Stimulated activated CD4-positive, alpha-beta T cell treated with anti-CD3 and anti-CD28 coated beads, Interleukin-12 subunit alpha, Interleukin-12 subunit beta, amount 100 ng/mL, for 48 hours (primary cell): ENCODE measurements around the gene GTF2E1.
A peak's percentile ranks its signal among the peaks of the same experiment; 100 is the strongest.
"Not testable (repeated sequence)": the region's sequence is repeated elsewhere in the genome, so short reads cannot be mapped to it uniquely, and the experiment has no call there.

ENCODE experiments used
- DNase-seq, 3 donors: peaks; one replicate each; pipeline ENCODE4 v3.0.0-alpha.2; 2020; ENCODE audit warnings: low read depth in 2 of 3, low spot score in 1 of 3

Gene GTF2E1

GRCh38 chr3:120753810-120754209 is 11.3 kb downstream of the GTF2E1 start:
- DNase-seq, result no peak

DNA sequence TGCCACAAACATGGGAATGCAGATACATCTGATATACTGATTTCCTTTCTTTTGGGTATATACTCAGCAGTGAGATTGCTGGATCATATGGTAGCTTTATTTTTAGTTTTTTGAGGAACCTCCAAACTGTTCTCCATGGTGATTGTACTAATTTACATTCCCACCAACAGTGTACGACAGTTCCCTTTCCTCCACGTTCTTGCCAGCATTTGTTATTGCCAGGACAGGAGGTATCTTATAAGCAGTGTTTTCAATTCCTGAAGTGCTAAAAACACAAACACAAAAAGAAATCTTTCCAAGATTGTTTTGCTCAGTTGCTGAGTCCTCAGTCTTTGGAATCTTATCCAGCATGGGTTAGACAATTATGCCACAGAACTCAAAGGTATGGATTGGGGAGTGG is 13.5 kb downstream of the GTF2E1 start:
- no peak for DNase-seq

DNA sequence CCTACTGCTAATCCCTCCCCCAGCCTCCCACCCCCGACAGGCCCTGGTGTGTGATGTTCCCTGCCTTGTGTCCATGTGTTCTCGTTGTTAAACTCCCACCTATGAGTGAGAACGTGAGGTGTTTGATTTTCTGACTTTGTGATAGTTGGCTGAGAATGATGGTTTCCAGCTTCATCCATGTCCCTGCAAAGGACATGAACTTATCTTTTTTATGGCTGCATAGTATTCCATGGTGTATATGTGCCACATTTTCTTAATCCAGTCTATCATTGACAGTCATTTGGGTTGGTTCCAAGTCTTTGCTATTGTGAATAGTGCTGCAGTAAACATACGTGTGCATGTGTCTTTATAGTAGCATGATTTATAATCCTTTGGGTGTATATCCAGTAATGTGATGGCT is 16.0 kb downstream of the GTF2E1 start:
- not testable (repeated sequence) for DNase-seq

GRCh38 chr3:120762615-120763014 is 20.1 kb downstream of the GTF2E1 start:
- DNase-seq, result no peak

DNA sequence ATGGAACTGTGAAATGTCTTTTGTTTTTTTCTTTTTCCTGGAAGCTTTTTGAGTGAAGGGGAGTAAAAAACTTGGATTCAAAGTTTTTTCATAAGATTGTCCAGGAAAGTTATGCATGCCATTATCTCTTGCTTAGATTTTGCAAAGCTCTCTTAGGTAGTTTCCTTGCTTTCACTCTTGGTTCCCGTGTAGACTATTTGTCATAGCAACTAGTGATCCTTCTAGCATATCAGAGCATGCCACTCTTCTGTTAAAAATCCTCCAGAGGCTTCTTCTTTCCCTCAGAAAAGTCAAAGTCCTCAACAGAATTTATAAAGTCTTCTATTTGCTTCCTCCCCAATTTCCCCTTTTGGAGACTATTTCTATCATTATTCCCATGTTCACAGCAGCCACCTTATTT is 21.1 kb downstream of the GTF2E1 start:
- DNase-seq, result no peak

DNA sequence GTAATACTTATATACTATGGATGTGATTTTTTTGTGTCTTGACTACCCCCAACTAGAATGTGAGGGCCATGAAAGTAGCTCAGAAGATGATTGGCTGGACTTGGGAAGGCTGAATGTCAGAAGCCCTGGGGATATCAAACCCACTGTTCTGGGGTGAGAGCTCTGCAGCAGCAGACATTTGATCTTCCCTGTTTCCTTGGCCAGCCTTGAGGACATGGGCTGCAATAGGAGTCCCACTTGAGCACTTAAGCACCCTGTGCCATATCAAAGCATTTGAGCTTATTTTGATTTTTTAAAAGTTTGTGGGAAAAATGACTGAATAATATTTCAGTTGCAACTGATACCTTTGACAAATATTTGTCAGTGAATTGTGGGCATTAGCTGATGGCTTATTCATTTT is 21.7 kb downstream of the GTF2E1 start:
- no peak for DNase-seq

DNA sequence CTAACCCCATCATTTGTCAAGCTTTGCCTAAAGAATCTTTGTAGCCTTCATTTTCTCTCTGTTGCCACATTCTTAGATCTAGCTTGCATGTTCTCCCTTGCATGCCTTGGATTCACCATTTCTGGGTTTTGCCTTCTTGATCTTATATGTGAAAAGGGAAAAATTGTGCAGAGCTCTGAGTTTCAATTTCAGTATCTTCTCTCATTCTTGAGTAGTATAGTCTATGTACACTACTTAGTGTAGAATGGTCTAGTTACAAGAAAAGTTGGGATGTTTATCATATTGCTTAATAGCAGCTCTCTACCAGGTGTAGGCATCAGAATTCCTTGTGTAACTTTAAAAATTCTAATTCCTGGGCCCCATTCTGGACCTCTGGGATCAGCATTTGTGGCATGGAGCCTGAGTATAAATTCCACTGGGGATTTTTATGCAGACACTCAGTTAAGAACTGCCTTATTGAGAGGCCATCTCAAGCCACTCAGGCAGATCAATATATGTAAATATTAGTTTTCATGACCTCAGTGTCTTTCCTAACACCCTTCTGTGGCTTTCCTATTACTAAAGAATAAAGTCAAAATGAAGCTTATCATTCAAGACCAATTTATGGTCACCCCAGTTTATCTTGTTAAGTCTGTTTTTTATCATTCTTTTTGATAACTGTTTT is 23.4 kb downstream of the GTF2E1 start:
- no peak for DNase-seq

DNA sequence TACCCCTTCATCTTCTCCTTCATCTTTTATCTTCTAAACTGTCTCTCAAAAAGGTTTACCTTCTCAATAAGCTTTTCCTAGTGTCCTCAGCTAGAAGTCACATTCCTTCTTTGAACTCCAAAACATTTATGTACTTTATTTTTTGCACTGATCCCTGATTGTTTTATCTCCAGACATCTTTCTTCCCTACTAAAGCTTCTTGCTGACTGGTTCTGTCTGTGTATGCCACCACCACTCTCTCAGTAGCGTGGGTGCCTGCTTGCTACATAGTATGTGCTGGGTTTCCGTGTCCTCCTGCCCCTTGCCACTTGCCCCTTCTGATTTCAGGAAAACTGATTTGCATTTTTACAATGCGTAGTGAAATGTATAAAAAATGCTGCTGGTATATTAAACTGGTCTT is 24.0 kb downstream of the GTF2E1 start:
- DNase-seq, result no peak

DNA sequence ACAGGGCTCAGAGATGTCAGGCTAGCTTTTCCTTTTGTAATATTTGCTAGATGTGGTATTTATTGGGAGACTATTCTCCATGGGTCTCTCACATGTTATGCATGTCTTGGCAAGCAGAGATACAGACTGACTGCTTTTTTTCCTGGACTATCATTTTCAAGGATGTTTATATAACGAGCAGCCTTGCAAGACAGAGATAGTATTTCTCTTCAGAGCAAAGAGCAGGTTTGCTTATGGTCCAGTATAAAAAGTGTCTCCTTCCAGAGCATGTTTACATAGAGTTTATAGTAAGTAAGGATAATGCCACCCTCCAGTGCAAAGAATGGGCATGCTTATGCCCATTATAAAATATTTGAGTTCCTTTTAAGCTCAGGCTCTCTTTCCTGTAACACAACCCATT is 24.6 kb downstream of the GTF2E1 start:
- no peak for DNase-seq

DNA sequence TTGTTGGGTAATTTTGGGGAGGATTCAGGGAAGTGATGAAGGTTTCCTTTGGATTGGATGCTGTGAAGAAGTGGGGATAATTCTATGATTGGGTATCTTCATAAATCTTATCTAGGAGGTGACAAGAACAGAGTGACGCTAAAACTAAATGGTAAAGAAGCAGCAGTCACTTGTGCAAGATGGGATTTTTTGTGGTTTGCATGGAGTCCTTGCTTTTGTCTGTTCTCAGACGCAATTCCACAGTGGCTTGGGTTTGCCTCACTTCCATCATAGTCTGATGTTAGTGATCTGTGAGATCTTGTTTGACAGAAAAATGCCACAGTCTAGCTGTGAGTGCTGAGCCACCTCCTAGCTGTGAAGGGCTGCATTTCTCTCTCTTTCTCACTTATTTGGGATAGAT is 26.9 kb downstream of the GTF2E1 start:
- no peak for DNase-seq

DNA sequence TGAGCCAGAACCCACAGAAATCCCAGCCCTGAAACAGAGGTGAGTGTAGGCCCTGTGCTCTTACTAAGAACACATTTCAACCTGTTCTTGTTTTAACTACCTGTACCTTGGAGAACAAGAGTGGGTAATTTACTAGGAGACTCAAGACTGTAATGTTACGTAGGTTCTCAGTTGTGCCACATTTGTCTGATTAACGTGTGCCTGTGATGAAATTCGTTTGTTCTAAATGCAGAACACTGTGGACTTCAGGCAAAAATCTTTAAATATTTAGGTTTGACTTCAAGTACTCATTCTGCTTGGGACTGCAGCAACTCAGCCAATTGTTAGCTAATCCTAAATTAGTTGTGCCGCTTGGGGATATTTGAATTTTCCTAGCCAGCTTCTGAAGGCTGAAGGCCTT is 28.3 kb downstream of the GTF2E1 start:
- DNase-seq, result no peak

GRCh38 chr3:120772081-120772480 is 29.5 kb downstream of the GTF2E1 start:
- no peak for DNase-seq

DNA sequence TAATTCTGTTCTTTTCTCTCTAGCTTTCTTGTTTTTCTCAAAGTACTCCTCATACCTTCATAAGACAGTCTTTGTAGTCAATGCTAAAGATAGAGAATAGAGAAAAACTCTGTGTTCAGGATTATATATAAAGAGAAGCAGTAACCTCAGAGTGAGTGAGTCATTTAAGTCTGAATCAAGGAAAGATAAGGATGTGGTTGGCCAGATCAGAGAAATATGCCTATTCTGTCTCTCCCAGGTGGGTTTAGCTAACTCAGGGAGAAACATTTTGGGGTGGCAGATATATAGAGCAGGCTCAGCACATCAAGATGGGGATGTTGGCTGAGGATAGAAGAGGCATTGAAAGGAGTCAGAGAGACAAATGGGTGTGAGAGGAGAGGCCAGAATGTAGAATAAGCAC is 31.4 kb downstream of the GTF2E1 start:
- DNase-seq, result no peak

DNA sequence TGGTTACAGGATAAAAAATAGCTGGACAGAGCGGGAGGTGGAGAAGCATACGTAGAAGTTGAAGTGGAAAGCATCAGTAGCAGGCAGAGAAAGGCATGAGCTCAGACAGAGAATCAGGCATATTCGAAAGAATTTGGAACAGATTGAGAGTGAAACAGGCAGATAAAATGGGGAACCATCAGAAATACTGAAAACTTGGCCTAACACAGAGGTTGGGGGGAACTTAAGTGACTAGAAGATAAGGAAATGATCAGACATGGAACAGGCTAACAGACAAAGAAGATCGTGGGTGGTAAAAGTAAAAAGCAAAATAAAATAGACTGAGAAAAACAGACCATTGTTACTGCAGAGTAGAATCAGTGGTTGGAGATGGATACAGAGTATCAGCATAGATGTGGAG is 32.9 kb downstream of the GTF2E1 start:
- no peak for DNase-seq

GRCh38 chr3:120778776-120779175 is 36.2 kb downstream of the GTF2E1 start:
- no peak for DNase-seq

DNA sequence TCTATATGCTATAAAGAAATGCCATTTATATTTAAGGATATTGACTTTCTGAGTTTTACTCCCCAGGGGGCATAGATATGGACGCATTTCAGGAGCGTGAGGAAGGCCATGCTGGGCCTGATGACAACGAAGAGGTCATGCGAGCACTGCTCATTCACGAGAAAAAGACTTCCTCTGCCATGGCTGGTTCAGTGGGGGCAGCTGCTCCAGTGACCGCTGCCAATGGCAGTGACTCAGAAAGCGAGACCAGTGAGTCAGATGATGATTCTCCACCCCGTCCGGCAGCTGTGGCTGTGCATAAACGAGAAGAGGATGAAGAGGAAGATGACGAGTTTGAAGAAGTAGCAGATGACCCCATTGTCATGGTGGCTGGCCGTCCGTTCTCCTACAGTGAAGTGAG is 38.4 kb downstream of the GTF2E1 start:
- no peak for DNase-seq

DNA sequence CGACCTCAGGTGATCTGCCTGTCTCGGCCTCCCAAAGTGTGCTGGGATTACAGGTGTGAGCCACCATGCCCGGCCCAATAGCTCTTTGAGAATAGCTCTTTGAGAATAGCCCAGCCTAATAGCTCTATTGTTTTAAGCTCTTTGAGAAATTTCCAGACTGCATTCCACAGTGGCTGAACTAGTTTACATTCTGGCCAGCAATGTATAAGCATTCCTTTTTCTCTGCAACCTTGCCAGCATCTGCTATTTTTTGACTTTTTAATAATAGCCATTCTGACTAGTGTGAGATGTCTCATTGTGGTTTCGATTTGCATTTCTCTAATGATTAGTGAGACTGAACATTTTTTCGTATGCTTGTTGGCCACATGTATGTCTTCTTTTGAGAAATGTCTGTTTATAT is 43.3 kb downstream of the GTF2E1 start:
- DNase-seq, result not testable (repeated sequence)

DNA sequence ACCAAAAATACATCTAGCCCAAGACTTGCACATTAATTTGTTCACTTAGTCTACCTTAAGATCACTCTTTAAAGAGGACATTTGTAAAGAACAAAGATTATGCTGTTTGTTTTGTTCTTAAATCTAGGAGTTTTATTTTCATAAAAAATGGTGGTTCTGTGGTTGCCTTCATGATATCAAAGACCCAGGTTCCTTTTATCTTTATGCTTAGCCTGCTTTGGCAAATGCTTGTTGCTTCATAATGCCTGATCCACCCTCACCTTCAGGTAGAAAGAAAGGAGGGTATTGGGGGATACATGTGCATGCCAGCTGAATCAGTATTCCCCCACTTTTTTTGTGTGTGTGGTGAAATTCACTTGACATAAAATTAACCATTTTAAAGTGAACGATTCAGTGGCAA is 48.5 kb downstream of the GTF2E1 start:
- no peak for DNase-seq

DNA sequence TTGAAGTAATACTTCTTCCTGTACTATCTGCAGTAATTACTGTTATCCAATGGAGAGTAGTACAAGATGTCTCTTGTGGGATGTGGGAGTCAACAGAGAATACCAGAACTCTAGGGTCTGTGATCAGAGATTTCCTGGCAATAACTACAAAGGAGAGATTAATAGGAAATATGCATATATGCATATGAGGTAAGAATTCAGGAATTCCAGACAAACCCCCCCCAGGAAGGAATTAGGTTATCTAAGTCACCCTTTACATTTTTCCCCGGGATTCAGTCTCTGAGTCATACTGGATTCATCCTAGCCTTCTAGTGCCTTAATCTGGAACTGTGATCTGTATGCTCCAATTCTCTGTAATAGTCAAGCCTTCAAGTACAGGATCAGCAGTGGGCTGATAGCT is 49.4 kb downstream of the GTF2E1 start:
- DNase-seq, result no peak

GRCh38 chr3:120793601-120794000 is 51.1 kb downstream of the GTF2E1 start:
- no peak for DNase-seq

GRCh38 chr3:120795017-120795648 is 52.6 kb downstream of the GTF2E1 start:
- DNase-seq, result peak; percentile 60 to 82 (median 72)

DNA sequence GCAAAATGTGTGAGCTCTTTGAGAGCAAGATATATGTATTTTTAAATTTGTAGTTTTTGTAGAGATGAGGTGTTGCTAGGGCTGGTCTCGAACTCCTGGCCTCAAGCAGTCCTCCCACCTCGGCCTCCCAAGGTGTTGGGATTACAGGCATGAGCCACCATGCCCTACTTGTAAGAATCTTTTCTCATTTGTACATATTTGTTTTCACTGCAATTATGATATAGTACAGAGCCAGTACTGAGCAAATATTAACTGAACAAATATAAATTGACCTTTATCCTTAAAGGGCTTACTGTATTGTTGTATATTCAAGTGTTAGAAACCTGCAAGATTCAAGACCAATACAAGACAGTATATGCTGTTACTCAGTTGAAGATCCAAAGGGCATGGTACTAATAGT is 53.4 kb downstream of the GTF2E1 start:
- no peak for DNase-seq

DNA sequence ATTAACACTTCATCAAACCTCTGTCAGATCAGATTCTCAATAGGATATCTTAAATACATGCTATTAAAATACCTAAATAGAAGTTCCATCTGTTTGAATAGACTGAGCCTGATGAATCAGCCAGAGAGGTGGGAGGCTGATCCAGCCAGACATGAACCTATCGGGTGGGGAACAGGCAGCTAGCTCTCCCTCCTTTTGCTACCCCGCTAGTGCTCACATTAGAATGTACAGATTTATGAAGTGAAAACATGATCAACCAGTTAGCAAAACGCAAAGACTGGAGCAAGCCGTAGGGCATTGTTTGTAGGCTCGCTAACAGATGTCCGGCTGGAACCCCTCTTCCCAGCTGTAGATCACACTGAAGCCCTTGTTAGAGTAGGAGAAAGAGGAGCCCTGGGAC is 54.4 kb downstream of the GTF2E1 start:
- no peak for DNase-seq
